Measurements from ENCODE around the gene TEK. TPM values are rescaled to one million over a fixed set of nuclear protein-coding genes. Genes with fewer than 3 reads are reported as not detected.

Gene TEK
- total RNA-seq, 1 donor from 2014 or later, result not detected

- Mint-ChIP-seq H3K4me3 (no peak overlapping the region), H3K27ac (no peak overlapping the region), H3K27me3 (no peaks in the 10 kb centered on the region), H3K4me1 (no peaks in the 10 kb centered on the region), H3K36me3 (ENCODE audit: low read depth) (no peaks in the 10 kb centered on the region), H3K9me3 (no peaks in the 10 kb centered on the region)
- ATAC-seq (ENCODE audit: low read depth), result no peak
- TF ChIP-seq, protein P1, sequence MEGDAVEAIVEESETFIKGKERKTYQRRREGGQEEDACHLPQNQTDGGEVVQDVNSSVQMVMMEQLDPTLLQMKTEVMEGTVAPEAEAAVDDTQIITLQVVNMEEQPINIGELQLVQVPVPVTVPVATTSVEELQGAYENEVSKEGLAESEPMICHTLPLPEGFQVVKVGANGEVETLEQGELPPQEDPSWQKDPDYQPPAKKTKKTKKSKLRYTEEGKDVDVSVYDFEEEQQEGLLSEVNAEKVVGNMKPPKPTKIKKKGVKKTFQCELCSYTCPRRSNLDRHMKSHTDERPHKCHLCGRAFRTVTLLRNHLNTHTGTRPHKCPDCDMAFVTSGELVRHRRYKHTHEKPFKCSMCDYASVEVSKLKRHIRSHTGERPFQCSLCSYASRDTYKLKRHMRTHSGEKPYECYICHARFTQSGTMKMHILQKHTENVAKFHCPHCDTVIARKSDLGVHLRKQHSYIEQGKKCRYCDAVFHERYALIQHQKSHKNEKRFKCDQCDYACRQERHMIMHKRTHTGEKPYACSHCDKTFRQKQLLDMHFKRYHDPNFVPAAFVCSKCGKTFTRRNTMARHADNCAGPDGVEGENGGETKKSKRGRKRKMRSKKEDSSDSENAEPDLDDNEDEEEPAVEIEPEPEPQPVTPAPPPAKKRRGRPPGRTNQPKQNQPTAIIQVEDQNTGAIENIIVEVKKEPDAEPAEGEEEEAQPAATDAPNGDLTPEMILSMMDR (IDR thresholded peaks at IDR 0.05), result no peak
- no peak for DNase-seq
- POLR2A ChIA-PET, result no interaction called here
- CTCF ChIA-PET, result no interaction called here
- intact Hi-C loops (cut with micrococcal nuclease), result no loop called here
Observed at GRCh38 chr9:27078685-27079084, 30.3 kb upstream of the TEK start.

GRCh38 chr9:27085456-27085855 is 23.6 kb upstream of the TEK start:
- Mint-ChIP-seq H3K4me1 (no peaks in the 10 kb centered on the region), H3K4me3 (no peak overlapping the region), H3K27me3 (no peaks in the 10 kb centered on the region), H3K27ac (no peak overlapping the region), H3K9me3 (no peaks in the 10 kb centered on the region), H3K36me3 (ENCODE audit: low read depth) (no peaks in the 10 kb centered on the region)
- no peak for ATAC-seq (ENCODE audit: low read depth)
- intact Hi-C loops (cut with micrococcal nuclease), result no loop called here
- TF ChIP-seq, protein P1 (IDR thresholded peaks at IDR 0.05), result no peak
- DNase-seq, result no peak
- ChIA-PET CTCF (no interaction called here), POLR2A (no interaction called here)

DNA sequence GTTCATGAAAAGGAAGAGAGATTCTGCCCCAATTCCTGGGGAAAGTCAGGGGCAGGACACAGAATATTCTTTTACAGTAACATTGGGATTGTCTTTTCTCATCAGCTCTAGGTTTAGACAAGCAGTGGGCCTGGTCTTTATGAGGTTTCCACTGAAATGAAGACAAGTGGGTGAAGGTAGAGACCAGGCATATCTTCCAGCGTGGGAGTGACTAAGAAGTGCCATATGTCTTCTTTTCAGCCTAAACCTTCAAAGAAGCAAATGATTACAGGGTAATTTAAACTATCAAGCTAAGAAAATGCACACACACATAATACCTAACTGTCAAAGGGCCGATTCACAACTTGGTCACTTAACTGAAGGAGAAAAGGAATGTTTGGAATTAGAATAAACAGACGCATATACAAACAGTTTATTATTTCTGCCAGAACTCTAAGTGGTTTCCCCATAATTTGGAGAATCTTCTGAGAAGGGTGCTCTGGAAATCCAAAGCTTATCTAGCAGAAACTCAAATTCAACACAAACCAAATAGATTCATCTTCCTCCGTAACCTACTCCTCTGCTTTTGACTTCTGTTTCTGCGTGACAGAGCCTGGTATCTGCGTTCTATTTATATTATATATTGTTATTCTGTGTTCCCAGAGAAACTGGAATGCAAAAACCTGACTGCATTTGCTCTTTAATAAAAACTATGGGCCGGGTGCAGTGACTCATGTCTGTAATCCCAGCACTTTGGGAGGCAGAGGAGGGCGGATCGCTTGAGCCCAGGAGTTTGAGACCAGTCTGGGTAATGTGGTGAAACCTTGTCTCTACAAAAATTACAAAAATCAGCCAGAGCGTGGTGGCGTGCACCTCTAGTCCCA is 22.0 kb upstream of the TEK start:
- Mint-ChIP-seq H3K27me3 (peaks cover 2% of the 10 kb centered on the region), H3K4me3 (no peak overlapping the region), H3K9me3 (no peaks in the 10 kb centered on the region), H3K36me3 (ENCODE audit: low read depth) (no peaks in the 10 kb centered on the region), H3K4me1 (no peaks in the 10 kb centered on the region), H3K27ac (no peak overlapping the region)
- DNase-seq (no peak), ATAC-seq (ENCODE audit: low read depth) (no peak)
- intact Hi-C loops (cut with micrococcal nuclease), result no loop called here
- CTCF ChIA-PET, result no interaction called here
- TF ChIP-seq, protein P1 (IDR thresholded peaks at IDR 0.05), result no peak
- POLR2A ChIA-PET, result no interaction called here

GRCh38 chr9:27088981-27089380 is 20.0 kb upstream of the TEK start:
- H3K27ac Mint-ChIP-seq, result no peak overlapping the region
- H3K4me1 Mint-ChIP-seq, result no peaks in the 10 kb centered on the region
- intact Hi-C loops (cut with micrococcal nuclease), result no loop called here
- TF ChIP-seq, protein P1 (IDR thresholded peaks at IDR 0.05), result no peak
- ChIA-PET CTCF (no interaction called here), POLR2A (no interaction called here)
- H3K4me3 Mint-ChIP-seq, result no peak overlapping the region
- ATAC-seq (ENCODE audit: low read depth) (no peak), DNase-seq (no peak)
- H3K27me3 Mint-ChIP-seq, result peaks cover 6% of the 10 kb centered on the region
- H3K9me3 Mint-ChIP-seq, result no peaks in the 10 kb centered on the region
- H3K36me3 Mint-ChIP-seq (ENCODE audit: low read depth), result no peaks in the 10 kb centered on the region

GRCh38 chr9:27089706-27090105 is 19.3 kb upstream of the TEK start:
- H3K27me3 Mint-ChIP-seq, result peaks cover 9% of the 10 kb centered on the region
- CTCF ChIA-PET, result no interaction called here
- TF ChIP-seq, protein P1 (IDR thresholded peaks at IDR 0.05), result no peak
- no peak for DNase-seq
- no peaks in the 10 kb centered on the region for H3K4me1 Mint-ChIP-seq
- H3K27ac Mint-ChIP-seq, result no peak overlapping the region
- POLR2A ChIA-PET, result no interaction called here
- no peak for ATAC-seq (ENCODE audit: low read depth)
- H3K4me3 Mint-ChIP-seq, result no peak overlapping the region
- H3K9me3 Mint-ChIP-seq, result no peaks in the 10 kb centered on the region
- no peaks in the 10 kb centered on the region for H3K36me3 Mint-ChIP-seq (ENCODE audit: low read depth)
- intact Hi-C loops (cut with micrococcal nuclease), result no loop called here
